ENCODE data around the gene HTT.
A peak's percentile ranks its signal among the peaks of the same experiment; 100 is the strongest.

HTT gene

DNA sequence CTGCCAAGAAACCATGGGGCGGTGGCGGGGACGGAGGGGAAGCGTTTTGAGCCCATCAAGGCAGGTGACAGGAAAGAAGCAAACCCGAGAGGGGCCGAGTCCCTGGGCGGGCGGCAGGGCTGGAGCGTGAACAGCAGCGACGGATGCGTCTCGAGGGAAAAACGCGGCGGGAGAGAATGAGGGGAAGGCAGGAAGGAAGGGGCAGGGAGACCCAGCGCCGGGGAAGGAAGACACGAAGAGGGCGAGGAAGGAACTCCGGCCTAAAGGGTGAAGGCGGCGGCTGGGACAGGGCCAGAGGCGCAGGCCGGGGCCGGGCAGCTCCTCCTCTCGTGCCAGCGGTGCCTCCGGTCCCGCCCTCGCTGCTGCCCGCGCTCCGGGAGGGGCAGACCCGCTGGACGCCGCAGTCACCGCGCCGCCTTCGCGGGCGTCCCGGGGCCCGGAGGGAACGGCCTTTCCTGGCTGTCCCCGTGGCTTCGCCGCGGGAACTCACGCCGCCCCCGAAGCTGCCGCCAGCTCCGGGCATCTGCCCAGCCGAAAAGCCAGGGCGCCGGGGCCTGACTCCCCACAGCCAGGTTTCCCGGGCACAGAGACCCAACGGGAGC, 217.6 kb downstream of the HTT start:
- H3K4me3 ChIP-seq (ENCODE audit: low read depth, low read length): peak overlapping the region; percentile 91
- no peak for DNase-seq (ENCODE audit: low read depth)

GRCh38 chr4:3292571-3293400, 218.3 kb downstream of the HTT start, which contains the start of gene RGS12:
TSS of gene RGS12 (plus strand) at chr4:3293021. CDS start at chr4:3316171, 23,150 bp downstream.
- peak; percentile 81 for DNase-seq (ENCODE audit: low read depth)
- peak within 1 kb of the TSS; percentile 91 for H3K4me3 ChIP-seq (ENCODE audit: low read depth, low read length)
